GM23248 (cell line): Measurements from ENCODE around the gene WEE2.

Experiments
- EZH2 ChIP-seq: fragments of 200-600 bp; sonication (generic); IDR thresholded peaks from 2 replicates; pipeline ENCODE4 v1.6.1; 2018; ENCODE audit warnings: antibody characterized with exemption, mild to moderate bottlenecking; ENCODE audit not compliant: insufficient read depth, poor library complexity, severe bottlenecking
- EZH2phosphoT487 ChIP-seq: fragments of 200-600 bp; sonication (generic); IDR thresholded peaks from 2 replicates; pipeline ENCODE4 v1.6.1; 2018; ENCODE audit warnings: antibody characterized with exemption, moderate library complexity, mild to moderate bottlenecking, low read depth; ENCODE audit not compliant: insufficient read depth

DNA sequence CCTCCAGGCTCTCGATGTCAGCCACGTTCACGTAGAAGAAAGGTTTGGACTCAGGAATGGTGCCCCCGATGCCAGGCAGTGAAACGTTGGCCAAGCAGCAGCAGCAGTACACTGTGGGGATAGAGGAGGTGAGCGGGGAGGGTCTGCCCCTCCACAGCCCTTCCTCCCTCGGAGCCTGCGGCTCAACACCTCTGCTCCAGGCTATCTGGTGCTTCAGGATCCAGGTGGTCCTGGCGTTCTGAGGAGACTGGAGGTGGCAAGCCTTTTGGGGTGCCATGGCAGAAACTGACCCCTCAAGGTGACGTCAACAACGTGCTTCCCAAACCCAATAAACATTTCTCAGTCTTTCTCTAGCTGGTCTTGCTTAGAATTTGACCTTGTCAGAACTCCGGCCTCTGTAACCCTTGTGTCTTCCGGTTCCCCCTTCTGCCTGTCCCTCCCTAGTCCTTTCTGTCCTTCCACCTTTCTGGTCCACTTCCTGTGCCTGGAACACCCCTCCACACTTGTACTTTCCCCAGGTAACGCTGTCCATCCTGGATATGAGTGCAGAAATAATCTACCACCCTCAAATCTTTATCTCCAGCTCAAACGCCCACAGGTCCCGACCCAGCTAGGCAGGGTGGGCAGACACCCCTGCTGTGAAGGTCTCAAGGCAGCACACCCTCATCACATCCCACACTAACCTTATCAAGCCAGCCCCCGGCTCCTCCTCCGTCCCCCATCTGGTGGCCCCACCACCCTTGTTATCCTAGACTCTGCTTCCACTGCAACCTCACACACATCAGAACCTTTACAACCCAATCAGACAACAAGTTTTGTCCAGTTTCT lies 42.7 kb upstream of the WEE2 start:
- TF ChIP-seq EZH2 (no peak), EZH2phosphoT487 (no peak)
